ENCODE results near the gene GTF2IRD1.
"Not testable (repeated sequence)": the region's sequence is repeated elsewhere in the genome, so short reads cannot be mapped to it uniquely, and the experiment has no call there.

The GTF2IRD1 gene

GRCh38 chr7:74467876-74468275 is 14.2 kb downstream of the GTF2IRD1 start:
- no peak for DNase-seq (ENCODE audit: low read depth)

DNA sequence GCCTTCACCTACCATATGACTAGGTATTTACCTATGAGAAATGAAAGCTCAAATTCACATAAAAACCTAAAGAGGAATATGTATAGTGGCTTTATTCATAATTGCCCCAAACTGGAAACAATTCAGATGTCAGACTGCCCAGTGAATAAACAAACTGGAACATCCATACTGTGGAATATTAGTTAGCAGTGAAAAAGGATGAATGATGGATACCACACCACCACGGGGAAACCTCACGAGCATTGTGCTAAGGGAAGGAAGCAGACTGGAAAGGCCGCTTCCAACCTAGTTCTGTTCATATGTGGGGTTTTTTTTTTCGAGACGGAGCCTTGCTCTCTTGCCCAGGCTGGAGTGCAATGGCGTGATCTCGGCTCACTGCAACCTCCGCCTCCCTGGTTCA is 16.8 kb downstream of the GTF2IRD1 start:
- no peak for DNase-seq (ENCODE audit: low read depth)

- no peak for DNase-seq (ENCODE audit: low read depth)
These were observed 19.4 kb downstream of the GTF2IRD1 start for GRCh38 chr7:74473116-74473515.

DNA sequence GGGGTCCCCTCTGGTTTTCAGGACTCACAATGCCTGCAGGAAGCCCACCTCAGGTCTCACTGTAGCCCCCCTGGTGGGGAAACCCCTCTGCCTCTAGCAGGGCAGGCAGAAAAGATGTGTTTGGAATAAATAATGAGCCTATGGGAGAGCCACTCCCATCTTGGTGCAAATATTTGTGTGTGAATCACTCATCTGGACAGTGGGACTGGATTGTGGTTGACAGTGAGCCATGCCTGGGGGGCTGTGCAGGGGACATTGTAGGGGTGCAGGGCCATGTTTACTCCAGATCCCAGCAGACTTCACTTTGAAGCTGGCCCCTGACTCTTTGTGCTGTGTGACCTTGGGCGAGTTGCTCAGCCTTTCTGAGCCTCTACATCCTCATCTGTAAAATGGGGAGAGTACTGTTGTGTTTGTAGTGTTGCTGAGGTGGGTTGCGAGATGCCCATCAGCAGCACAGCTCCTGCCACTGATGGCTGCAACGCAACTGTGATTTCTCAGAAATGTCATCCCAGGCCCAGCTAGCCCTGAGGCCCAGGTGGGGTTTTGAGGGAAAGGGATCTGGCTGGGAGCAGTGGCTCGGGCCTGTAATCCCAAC is 20.7 kb downstream of the GTF2IRD1 start:
- no peak for DNase-seq (ENCODE audit: low read depth)

DNA sequence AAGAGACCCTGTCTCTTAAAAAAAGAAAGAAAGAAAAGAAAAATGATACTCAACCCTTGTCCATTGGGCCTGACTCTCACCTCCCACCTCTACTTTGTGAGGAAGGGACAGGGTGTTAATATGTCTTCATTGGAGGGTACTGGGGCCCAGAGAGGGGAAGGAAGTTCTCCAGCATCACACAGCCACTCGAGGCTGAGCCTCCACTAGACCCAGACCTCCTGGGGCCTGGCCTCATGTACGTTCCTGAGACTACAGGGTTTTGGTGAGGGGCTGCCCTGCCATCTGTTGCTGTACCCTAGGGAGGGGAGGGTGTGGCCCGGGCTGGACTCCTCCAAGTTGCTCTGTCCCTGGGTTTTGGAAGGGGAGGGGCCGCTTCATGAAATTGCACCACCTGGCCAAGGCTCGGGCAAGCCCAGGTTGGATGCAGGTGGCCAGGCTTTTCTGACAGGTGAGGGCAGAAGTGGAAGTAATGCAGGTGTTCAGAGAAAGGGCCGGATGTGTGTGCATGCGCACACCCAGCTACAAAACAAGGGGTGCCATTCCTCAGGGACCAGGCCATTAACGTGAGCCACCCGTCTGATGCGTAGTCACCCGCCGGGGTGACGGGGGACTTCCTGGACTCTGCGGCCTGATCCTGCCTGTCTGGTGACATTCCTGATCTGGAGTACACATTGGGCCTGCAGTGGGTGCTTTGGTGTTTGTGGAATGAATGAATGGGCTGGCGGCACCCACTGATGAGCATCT is 21.7 kb downstream of the GTF2IRD1 start:
- no peak for DNase-seq (ENCODE audit: low read depth)

GRCh38 chr7:74475987-74476350 is 22.3 kb downstream of the GTF2IRD1 start:
- no peak for DNase-seq (ENCODE audit: low read depth)

GRCh38 chr7:74476626-74477025 is 22.9 kb downstream of the GTF2IRD1 start:
- no peak for DNase-seq (ENCODE audit: low read depth)

DNA sequence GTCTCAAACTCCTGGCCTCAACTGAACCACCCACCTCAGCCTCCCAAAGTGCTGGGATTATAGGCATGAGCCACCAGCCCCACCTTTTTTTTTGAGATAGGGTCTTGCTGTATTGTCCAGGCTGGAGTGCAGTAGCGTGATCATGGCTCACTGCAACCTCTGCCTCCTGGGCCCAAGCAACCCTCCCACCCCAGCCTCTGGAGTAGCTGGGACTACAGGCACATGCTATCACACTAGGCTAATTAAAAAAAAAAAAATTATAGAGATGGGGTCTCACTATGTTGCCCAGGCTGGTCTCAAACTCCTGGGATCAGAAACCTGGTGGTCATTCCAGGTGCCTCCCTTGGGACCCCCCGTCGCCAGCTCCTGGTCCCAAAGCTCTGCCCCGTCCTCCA is 25.0 kb downstream of the GTF2IRD1 start:
- DNase-seq (ENCODE audit: low read depth) = no peak

GRCh38 chr7:74479066-74479781 is 25.5 kb downstream of the GTF2IRD1 start:
- no peak for DNase-seq (ENCODE audit: low read depth)

- no peak for DNase-seq (ENCODE audit: low read depth)
These were observed 26.5 kb downstream of the GTF2IRD1 start for GRCh38 chr7:74479961-74480829.

DNA sequence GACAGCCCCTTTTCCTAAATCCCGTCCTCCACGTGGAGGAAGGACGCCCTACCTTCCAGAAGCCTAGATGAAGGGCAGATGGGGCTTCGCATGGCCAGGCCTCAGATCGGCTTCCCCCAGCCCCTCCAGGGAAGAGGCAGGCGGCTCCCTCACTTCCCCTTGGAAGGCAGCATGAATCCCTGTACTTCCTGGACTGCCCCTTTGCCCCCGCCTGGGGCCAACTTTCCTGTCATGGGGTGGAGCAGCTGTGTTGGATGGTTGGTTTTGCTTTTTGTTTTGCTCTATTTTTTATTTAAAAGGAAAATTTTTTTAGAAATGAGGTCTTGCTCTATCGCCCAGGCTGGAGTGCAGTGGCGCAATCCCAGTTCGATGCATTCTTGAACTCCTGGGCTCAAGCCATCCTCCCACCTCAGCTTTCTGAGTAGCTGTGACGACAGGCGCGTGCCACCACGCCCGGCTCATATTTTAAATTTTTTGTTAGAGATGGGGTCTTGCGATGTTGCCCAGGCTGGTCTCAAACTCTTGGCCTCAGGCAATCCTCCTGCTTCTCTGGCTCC is 27.2 kb downstream of the GTF2IRD1 start:
- DNase-seq (ENCODE audit: low read depth) = no peak

DNA sequence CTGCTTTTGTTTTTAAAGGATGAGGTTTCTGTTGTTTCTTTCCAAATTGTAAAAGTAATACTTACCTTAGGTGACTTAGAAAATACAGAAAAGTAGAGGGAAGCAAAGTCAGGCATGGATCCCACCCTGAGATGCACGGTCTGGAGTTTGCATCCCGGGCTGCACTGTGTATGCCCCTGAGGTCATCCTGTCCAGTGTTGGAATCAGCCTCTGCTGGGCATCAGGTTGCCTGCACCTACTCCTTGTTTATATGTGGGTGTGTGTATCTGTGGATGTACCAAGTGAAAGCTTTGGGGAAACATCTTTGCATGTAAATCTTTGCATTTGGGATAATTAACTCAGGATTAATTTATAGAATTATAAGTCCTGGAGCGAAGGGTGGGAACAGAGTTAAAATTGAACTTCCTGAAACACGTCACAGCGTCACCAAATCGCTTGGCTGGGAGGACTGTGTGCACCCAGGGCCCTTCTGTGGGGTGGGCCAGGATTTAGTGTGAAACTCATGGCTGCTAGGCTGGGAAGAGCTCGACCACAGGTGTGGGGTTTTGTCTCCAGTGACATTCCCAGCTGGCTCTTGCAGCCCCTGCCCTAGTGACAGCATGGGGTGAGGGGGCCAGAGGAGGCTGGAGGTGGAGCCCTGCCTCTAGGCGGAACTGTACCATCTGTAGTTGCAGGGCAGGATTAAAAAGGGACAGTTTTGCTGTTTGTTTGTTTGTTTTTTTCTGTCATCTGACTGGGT is 27.9 kb downstream of the GTF2IRD1 start:
- no peak for DNase-seq (ENCODE audit: low read depth)

DNA sequence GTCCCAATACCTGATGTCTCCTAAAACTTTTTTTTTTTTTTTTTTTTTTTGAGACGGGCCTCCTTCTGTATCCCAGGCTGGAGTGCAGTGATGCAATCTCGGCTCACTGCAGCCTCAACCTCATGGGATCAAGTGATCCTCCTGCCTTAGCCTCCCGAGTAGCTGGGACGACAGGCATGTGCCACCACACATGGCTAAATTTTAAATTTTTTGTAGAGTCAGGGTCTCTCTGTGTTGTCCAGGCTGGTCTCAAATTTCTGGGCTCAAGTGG is 28.4 kb downstream of the GTF2IRD1 start:
- DNase-seq (ENCODE audit: low read depth) = no peak

DNA sequence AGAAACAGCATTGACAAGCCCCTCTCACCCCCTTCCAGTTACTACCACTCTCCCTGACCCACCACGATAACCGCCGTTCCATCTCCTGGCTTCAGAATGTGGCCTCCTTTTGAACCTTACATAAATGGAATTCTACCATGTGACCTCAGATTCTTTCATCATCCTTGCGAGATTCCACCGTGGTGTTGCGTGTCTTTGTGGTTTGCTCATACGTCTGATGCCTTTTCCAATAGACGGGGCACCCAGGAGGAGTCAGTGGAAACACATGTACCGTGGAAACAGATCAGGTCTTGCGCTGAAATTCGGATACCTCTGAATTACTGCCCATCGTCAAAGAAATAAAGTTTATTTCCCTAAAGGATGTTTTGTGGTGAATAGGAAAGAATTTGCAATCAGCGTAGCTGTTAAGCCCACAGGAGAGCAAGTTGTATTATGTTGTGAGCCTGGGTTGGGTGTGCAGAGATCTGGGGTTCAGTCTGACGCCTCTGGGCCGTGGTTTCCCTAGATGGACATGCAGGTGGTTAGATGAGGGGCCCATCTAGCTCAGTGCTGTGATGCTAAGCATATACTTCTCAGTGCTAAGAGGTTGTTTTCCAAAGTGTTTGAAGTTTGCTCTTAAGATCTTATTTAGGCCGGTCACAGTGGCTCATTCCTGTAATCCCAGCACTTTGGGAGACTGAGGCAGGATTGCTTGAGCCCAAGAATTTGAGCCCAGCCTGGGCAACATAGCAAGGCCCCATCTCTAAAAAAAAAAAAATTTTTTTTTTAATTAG is 29.1 kb downstream of the GTF2IRD1 start:
- no peak for DNase-seq (ENCODE audit: low read depth)

- no peak for DNase-seq (ENCODE audit: low read depth)
These were observed 30.0 kb downstream of the GTF2IRD1 start for GRCh38 chr7:74483402-74484336.

- DNase-seq (ENCODE audit: low read depth) = no peak
These were observed 31.9 kb downstream of the GTF2IRD1 start for GRCh38 chr7:74485611-74486010.

GRCh38 chr7:74488518-74489030 is 34.9 kb downstream of the GTF2IRD1 start:
- DNase-seq (ENCODE audit: low read depth) = not testable (repeated sequence)

GRCh38 chr7:74489997-74490945 is 36.6 kb downstream of the GTF2IRD1 start:
- no peak for DNase-seq (ENCODE audit: low read depth)
